ENCODE results near the gene PCYT2. TPM values are rescaled to one million over a fixed set of nuclear protein-coding genes. Genes with fewer than 3 reads are reported as not detected.
A peak's percentile ranks its signal among the peaks of the same experiment; 100 is the strongest.

PCYT2 gene
- total RNA-seq, 1 experiment from 2014 or later, result 55.4 TPM

DNA sequence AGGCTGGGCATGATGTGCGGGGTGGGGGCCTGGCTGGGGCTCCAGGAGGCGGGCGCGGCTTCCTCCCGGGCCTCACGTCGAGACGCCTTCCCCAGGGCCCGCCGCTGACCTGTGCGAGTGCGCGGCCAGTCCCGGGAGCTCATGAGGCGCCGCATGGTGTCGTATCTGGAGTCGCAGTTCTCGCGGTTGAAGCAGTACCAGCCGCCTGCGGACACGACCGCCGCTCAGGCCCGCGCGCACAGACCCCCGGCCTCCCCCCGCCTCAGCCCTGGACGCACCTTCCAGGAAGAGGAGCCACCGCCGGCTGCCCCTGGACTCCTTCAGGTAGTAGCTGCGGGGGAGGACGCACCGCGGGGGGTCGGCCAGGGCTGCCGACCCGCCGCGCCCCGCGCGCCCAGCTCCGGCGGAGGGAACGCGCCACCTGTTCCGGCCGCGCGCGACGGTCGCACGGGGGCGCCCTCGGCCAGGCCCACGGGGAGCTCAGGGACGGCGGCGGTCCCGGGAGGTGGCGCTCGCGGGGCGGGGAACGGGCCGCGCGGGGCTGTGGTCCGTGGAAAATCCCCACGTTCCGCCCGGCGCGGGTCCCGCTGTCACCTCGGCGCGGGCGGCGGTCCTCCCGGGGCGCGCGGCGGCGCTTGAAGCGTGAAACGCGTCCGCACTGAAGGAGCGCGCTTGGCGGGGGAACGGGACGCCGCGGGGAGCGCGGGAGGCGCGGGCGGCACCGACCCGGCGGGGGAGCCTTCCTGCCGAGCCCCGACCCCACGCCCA, 48.3 kb upstream of the PCYT2 start:
- peak; percentile 65 for DNase-seq (ENCODE audit: low spot score)
- Histone ChIP-seq H3K4me1 (ENCODE audit: insufficient read depth, low read length, poor library complexity, severe bottlenecking) (no peaks in the 10 kb centered on the region), H3K27ac (ENCODE audit: low read depth, low read length, poor library complexity, severe bottlenecking) (no peak overlapping the region), H3K27me3 (replicated peaks; ENCODE audit: insufficient read depth, low read depth, low read length, poor library complexity) (peaks cover 48% of the 10 kb centered on the region), H3K36me3 (ENCODE audit: insufficient read depth, low read length, poor library complexity, severe bottlenecking) (no peaks in the 10 kb centered on the region), H3K9me3 (ENCODE audit: low read depth, low read length, poor library complexity, severe bottlenecking) (no peaks in the 10 kb centered on the region), H3K4me3 (ENCODE audit: low read depth, low read length, poor library complexity, severe bottlenecking) (peak overlapping the region; percentile 31)
- CTCF ChIA-PET, result interaction anchor here (0.6 to 1.6 kb wide), 11 partner anchors 8 to 160 kb away, joined by 3 to 23 read pairs (median 3); partner anchors contain the start of genes ASPSCR1, CENPX, DCXR and LRRC45
- no TSS peak for BruUV-seq (replicated peaks)
- POLR2A ChIA-PET (ENCODE audit: low non-redundant PET), result interaction anchor here (0.7 kb wide), 1 partner anchor 29 kb away, joined by 6 read pairs; no protein-coding TSS in a partner anchor
- intact Hi-C loops (cut with micrococcal nuclease; ENCODE audit: unreplicated experiment), result loop anchor here (5.0 kb wide), 1 partner anchor 63 kb away; the partner anchor contains the start of genes CENPX and LRRC45
- no peak for TF ChIP-seq EZH2 (IDR thresholded peaks at IDR 0.05; ENCODE audit: borderline replicate concordance, low read depth, low read length, poor library complexity, severe bottlenecking)
- TF ChIP-seq, protein P1, sequence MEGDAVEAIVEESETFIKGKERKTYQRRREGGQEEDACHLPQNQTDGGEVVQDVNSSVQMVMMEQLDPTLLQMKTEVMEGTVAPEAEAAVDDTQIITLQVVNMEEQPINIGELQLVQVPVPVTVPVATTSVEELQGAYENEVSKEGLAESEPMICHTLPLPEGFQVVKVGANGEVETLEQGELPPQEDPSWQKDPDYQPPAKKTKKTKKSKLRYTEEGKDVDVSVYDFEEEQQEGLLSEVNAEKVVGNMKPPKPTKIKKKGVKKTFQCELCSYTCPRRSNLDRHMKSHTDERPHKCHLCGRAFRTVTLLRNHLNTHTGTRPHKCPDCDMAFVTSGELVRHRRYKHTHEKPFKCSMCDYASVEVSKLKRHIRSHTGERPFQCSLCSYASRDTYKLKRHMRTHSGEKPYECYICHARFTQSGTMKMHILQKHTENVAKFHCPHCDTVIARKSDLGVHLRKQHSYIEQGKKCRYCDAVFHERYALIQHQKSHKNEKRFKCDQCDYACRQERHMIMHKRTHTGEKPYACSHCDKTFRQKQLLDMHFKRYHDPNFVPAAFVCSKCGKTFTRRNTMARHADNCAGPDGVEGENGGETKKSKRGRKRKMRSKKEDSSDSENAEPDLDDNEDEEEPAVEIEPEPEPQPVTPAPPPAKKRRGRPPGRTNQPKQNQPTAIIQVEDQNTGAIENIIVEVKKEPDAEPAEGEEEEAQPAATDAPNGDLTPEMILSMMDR (conservative IDR thresholded peaks at IDR 0.05; ENCODE audit: low read depth, low read length), result peak; percentile 58

DNA sequence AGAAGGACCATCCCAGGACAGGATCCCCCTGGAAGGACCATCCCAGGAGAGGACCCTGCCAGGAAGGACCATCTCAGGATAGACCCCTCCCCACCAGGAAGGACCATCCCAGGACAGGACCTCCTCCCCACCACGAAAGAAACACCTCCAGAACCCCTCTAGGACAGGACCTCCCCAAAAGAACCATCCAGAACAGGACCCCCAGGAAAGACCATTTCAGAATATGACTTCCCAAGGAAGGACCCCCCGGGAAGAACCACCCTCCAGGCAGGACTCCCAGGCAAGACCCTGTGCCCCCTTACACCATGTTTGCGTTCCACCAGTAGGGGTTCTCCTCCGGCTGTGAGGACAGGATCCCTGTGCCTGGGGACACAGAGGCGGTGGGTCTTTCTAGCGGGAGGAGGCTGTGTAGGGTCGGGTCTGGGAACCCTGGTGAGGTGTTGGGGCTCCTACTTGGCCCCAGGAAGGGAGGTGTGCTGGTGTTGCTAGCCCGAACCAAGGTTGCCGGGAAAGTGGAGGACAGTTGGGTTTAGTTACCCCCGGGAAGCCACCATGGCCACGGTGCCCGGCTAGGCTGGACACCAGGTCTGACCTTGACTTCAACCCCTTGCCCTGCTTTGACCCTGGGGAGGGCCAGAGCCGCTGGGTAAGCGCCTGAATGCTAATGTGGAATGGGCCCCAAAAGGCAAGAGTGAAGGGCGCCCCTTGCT, 47.6 kb upstream of the PCYT2 start:
- Histone ChIP-seq H3K9me3 (ENCODE audit: low read depth, low read length, poor library complexity, severe bottlenecking) (no peaks in the 10 kb centered on the region), H3K4me1 (ENCODE audit: insufficient read depth, low read length, poor library complexity, severe bottlenecking) (no peaks in the 10 kb centered on the region), H3K27ac (ENCODE audit: low read depth, low read length, poor library complexity, severe bottlenecking) (no peak overlapping the region), H3K27me3 (replicated peaks; ENCODE audit: insufficient read depth, low read depth, low read length, poor library complexity) (peaks cover 48% of the 10 kb centered on the region), H3K36me3 (ENCODE audit: insufficient read depth, low read length, poor library complexity, severe bottlenecking) (no peaks in the 10 kb centered on the region), H3K4me3 (ENCODE audit: low read depth, low read length, poor library complexity, severe bottlenecking) (peak overlapping the region; percentile 31)
- ChIA-PET CTCF (interaction anchor here (0.6 to 1.6 kb wide), 11 partner anchors 9 to 160 kb away, joined by 3 to 23 read pairs (median 3); partner anchors contain the start of genes ASPSCR1, CENPX, DCXR and LRRC45), POLR2A (ENCODE audit: low non-redundant PET) (no interaction called here)
- intact Hi-C loops (cut with micrococcal nuclease; ENCODE audit: unreplicated experiment), result loop anchor here (5.0 kb wide), 1 partner anchor 64 kb away; the partner anchor contains the start of genes CENPX and LRRC45
- BruUV-seq (replicated peaks), result no TSS peak
- no peak for DNase-seq (ENCODE audit: low spot score)
- TF ChIP-seq EZH2 (IDR thresholded peaks at IDR 0.05; ENCODE audit: borderline replicate concordance, low read depth, low read length, poor library complexity, severe bottlenecking), result no peak
- TF ChIP-seq, protein P1 (conservative IDR thresholded peaks at IDR 0.05; ENCODE audit: low read depth, low read length), result 0 out of 2 replicates have a peak, but pooled peaks have one; percentile 14

DNA sequence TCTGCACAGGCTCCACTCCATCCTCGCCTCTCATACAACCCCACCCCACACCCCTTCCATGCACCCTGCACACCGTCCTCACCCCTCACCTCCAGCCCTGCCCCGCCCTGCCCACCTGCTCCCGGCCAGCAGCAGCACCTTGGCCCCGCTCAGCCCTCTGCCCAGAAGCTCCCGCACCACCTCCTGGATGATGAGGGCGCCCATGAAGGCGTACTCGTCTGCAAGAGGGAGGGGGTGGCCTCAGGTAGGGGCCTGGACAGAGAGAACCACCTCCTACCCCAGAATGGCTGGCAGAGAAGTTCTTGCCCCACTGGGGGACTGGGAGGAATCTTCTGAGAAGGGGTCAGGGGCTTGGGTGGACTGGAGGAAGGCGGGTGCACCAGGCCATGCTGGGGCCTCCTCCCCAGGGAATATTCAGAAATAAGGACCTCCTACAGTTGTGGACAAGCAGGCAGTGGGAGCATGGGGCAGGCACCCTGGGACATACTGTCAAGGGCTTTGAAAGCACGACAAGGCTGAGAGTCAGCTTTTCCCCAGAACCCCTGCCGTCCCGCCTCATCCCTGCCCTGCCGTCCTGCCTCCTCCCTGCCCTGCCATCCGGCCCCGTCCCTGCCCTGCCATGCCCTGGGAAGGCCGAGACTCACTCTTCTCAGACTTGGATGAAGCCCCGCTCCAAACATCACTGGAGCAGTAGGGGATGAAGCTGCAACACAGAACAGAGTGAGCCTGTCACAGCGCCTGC, 46.7 kb upstream of the PCYT2 start:
- Histone ChIP-seq H3K27ac (ENCODE audit: low read depth, low read length, poor library complexity, severe bottlenecking) (no peak overlapping the region), H3K4me3 (ENCODE audit: low read depth, low read length, poor library complexity, severe bottlenecking) (no peak overlapping the region), H3K27me3 (replicated peaks; ENCODE audit: insufficient read depth, low read depth, low read length, poor library complexity) (peaks cover 43% of the 10 kb centered on the region), H3K4me1 (ENCODE audit: insufficient read depth, low read length, poor library complexity, severe bottlenecking) (no peaks in the 10 kb centered on the region), H3K9me3 (ENCODE audit: low read depth, low read length, poor library complexity, severe bottlenecking) (no peaks in the 10 kb centered on the region), H3K36me3 (ENCODE audit: insufficient read depth, low read length, poor library complexity, severe bottlenecking) (no peaks in the 10 kb centered on the region)
- no TSS peak for BruUV-seq (replicated peaks)
- no peak for DNase-seq (ENCODE audit: low spot score)
- intact Hi-C loops (cut with micrococcal nuclease; ENCODE audit: unreplicated experiment), result loop anchor here (5.0 kb wide), 1 partner anchor 64 kb away; the partner anchor contains the start of genes CENPX and LRRC45
- TF ChIP-seq, protein P1 (conservative IDR thresholded peaks at IDR 0.05; ENCODE audit: low read depth, low read length), result no peak
- no peak for TF ChIP-seq EZH2 (IDR thresholded peaks at IDR 0.05; ENCODE audit: borderline replicate concordance, low read depth, low read length, poor library complexity, severe bottlenecking)
- ChIA-PET POLR2A (ENCODE audit: low non-redundant PET) (no interaction called here), CTCF (no interaction called here)
